Activated effector memory CD4-positive, alpha-beta T cell treated with Interleukin-2 at 50 U/mL for 16 hours (primary cell): Measurements from ENCODE around the gene PNPLA6.

Experiments used
- DNase-seq: peaks from one replicate; pipeline ENCODE4 v3.0.0-alpha.2; 2020

Gene PNPLA6

GRCh38 chr19:7602935-7603497, 67.5 kb downstream of the PNPLA6 start:
- DNase-seq: no peak

GRCh38 chr19:7603919-7604318, 68.4 kb downstream of the PNPLA6 start:
- DNase-seq: no peak

DNA sequence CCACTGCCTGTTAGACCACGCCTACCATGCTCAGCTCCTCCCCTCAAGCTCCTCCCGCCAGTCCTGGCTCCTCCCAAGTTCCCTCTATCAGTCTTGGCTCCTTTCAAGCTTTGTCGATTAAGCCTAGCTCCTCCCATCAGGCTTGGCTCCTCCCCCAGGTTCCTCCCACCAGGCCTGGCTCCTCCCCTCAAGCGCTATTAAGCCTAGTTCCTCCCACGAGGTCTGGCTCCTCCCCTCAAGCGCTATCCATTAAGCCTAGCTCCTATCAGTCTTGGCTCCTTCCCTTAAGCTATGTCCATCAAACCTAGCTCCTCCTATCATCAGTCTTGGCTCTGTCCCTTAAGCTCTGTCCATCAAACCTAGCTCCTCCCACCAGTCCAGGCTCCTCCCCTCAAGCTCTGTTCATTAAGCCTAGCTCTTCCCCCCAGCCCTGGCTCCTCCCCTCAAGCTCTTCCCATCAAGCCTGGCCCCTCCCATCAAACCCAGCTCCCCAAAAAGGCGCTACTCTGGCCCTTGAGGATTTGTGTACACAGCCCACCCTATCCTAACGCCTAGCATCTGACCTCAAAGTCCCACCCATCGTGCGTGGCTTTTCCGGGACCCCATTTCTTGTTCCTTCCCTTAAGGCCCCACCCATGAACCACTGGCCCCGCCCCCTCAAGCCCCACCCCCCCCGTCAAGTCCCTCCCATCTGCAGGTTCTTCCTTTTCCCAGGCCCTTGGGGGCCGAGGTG, 70.1 kb downstream of the PNPLA6 start:
- DNase-seq: no peak

GRCh38 chr19:7606289-7606688, 70.8 kb downstream of the PNPLA6 start:
- DNase-seq: no peak

GRCh38 chr19:7607212-7607873, 71.8 kb downstream of the PNPLA6 start:
- no peak for DNase-seq

DNA sequence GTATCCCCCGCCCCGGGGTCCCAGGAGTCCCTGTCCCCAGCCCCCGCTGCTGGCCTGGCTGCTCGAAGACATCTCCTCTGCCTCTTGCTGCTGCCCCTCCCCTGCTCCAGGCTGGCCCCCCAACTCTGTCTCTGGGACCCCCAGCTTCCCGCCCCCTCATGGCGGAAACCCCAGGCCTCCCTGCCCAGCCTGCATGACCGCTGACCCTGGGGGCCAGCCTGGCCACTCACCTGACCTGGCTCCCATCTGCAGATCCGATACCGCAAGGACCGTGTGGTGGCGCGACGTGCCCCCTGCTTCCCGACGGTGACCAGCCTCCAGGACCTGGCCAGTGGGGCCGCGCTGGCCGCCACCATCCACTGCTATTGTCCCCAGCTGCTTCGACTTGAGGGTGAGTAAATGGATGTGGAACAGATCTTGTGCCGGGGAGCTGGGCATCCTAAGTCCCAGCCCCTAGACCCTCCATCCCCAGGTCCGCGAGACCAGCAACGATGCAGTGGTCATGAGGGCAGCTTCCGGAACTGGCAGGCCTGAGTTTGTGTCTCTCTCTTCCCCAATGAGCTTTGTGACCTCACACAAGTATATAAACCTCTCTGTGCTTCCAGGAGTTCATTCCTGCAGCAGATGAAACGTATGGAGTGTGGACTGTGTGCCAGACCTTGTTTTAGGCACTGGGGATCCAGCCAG, 72.5 kb downstream of the PNPLA6 start:
- no peak for DNase-seq

DNA sequence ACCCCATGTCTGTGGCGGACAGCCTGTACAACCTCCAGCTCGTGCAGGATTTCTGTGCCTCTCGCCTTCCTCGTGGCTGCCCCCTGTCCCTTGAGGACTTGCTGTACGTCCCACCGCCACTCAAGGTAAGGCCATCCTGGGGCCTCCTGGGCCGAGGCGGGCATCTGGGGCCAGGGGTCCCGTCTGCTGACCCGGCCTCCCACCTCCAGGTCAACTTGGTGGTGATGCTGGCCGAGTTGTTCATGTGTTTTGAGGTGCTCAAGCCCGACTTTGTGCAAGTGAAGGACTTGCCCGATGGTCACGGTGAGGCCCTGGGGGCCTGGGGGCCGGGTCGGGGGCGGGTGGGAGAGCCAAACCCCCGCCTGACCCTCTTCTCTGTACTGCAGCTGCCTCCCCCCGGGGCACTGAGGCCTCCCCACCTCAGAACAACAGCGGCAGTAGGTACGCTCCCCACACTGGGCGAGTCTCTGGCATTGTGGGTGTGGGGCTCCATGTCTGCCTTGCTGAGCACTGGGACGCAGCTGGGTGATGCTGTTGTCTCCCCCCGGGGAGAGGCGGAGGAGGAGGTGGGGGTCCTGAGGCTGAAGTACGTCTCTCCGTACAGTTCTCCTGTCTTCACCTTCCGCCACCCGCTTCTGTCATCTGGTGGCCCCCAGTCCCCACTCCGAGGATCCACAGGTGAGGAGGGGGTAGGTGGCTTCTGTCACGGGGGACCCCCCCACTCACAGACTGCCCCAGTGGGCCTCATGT, 75.1 kb downstream of the PNPLA6 start:
- no peak for DNase-seq
